Measurements from ENCODE around the gene NRF1.

NRF1 gene

GRCh38 chr7:129688503-129689222, 77.1 kb downstream of the NRF1 start:
- DNase-seq: no peak

GRCh38 chr7:129689995-129690581, 78.6 kb downstream of the NRF1 start:
- no peak for DNase-seq

- DNase-seq: no peak
These were observed 79.2 kb downstream of the NRF1 start for GRCh38 chr7:129690701-129691100.

GRCh38 chr7:129698516-129699418, 87.2 kb downstream of the NRF1 start:
- no peak for DNase-seq

GRCh38 chr7:129702316-129702715, 90.8 kb downstream of the NRF1 start:
- DNase-seq: no peak

- no peak for DNase-seq
These were observed 91.3 kb downstream of the NRF1 start for GRCh38 chr7:129702761-129703338.

- DNase-seq: no peak
These were observed 92.2 kb downstream of the NRF1 start for GRCh38 chr7:129703751-129704150.

- DNase-seq: no peak
These were observed 96.5 kb downstream of the NRF1 start for GRCh38 chr7:129707910-129708499.

GRCh38 chr7:129713544-129713943, 102.0 kb downstream of the NRF1 start:
- no peak for DNase-seq

- DNase-seq: no peak
These were observed 103.1 kb downstream of the NRF1 start for GRCh38 chr7:129714514-129715063.

- DNase-seq: no peak
These were observed 108.6 kb downstream of the NRF1 start for GRCh38 chr7:129719980-129720732.

- no peak for DNase-seq
These were observed 109.5 kb downstream of the NRF1 start for GRCh38 chr7:129721068-129721467.

GRCh38 chr7:129723679-129724078, 112.2 kb downstream of the NRF1 start:
- no peak for DNase-seq

GRCh38 chr7:129724796-129725195, 113.3 kb downstream of the NRF1 start:
- DNase-seq: no peak

- no peak for DNase-seq
These were observed 117.5 kb downstream of the NRF1 start for GRCh38 chr7:129728875-129729467.

GRCh38 chr7:129729511-129729910, 118.0 kb downstream of the NRF1 start:
- no peak for DNase-seq

- DNase-seq: no peak
These were observed 118.6 kb downstream of the NRF1 start for GRCh38 chr7:129730159-129730558.

- DNase-seq: no peak
These were observed 122.9 kb downstream of the NRF1 start for GRCh38 chr7:129734400-129734799.

GRCh38 chr7:129739427-129739826, 127.9 kb downstream of the NRF1 start:
- no peak for DNase-seq

- no peak for DNase-seq
These were observed 129.3 kb downstream of the NRF1 start for GRCh38 chr7:129740574-129741410.
